Measurements from ENCODE around the gene METTL23.

DNA sequence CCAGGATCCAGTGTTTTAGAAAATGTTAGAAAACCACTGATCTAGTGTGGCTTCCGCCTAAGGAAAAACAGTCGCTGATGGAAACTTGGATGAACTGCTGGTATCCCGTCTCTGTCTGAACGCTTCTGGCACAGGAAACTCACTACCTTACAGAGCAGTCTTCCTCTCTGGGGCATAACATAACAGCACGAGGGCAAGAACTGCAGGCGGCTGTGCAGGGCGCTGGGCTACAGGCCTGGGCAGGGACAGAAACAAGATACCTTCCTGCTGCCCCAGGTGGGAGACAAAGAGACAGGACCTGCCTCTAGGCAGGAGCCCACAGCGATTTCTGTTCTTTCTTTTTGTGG is 26.4 kb upstream of the METTL23 start:
- TF ChIP-seq, protein P1, sequence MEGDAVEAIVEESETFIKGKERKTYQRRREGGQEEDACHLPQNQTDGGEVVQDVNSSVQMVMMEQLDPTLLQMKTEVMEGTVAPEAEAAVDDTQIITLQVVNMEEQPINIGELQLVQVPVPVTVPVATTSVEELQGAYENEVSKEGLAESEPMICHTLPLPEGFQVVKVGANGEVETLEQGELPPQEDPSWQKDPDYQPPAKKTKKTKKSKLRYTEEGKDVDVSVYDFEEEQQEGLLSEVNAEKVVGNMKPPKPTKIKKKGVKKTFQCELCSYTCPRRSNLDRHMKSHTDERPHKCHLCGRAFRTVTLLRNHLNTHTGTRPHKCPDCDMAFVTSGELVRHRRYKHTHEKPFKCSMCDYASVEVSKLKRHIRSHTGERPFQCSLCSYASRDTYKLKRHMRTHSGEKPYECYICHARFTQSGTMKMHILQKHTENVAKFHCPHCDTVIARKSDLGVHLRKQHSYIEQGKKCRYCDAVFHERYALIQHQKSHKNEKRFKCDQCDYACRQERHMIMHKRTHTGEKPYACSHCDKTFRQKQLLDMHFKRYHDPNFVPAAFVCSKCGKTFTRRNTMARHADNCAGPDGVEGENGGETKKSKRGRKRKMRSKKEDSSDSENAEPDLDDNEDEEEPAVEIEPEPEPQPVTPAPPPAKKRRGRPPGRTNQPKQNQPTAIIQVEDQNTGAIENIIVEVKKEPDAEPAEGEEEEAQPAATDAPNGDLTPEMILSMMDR (optimal IDR thresholded peaks at IDR 0.05 in 1 of 3, IDR thresholded peaks at IDR 0.05 in 1 of 3, conservative IDR thresholded peaks at IDR 0.05 in 1 of 3; ENCODE audit: extremely low read depth in 1 of 3, insufficient read depth in 2 of 3, low read length in 3 of 3) = no peak
- TF ChIP-seq EZH2 (IDR thresholded peaks at IDR 0.05; ENCODE audit: low read length) = no peak
